GM19452 (cell line): ENCODE measurements around the gene SLC25A22.

Source experiments
- ATAC-seq: cut with Tn5 transposase; IDR thresholded peaks from one replicate; pipeline ENCODE4 v1.9.1; 2021; ENCODE audit not compliant: unreplicated experiment

SLC25A22 gene

DNA sequence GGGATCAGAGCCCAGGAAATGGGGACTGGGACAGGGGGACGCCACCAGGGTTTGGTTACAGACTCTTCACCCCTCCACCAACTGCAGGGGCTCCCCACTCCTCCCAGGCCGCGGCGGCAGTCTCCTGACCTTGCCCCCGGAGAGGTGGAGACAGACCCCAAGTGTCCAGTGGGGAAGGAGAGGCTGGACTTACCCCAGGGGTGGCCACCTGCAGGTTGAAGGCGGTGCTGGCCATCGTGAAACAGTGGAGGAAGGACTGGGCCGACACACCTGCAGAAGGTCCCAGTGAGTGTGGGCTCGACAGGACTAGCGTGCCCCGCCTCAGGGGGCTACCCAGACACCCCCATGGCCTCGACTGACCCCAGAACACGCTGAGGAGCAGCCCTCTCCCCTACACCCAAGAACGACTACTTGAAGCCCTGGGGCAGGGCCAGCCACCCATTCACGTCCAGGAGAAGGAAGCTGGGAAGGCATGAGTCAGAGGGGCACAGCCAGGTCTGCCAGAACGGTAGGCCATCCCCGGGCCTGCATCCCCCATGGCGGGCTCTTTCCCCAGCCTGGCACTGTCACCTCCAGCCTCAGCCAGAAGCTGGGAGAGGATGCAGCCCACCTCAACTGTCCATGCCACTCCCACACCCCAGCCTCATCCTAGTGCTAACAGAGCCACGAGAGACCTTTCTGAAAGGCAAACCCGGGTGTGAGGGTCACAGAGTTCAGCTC is 23.0 kb downstream of the SLC25A22 start:
- no peak for ATAC-seq

DNA sequence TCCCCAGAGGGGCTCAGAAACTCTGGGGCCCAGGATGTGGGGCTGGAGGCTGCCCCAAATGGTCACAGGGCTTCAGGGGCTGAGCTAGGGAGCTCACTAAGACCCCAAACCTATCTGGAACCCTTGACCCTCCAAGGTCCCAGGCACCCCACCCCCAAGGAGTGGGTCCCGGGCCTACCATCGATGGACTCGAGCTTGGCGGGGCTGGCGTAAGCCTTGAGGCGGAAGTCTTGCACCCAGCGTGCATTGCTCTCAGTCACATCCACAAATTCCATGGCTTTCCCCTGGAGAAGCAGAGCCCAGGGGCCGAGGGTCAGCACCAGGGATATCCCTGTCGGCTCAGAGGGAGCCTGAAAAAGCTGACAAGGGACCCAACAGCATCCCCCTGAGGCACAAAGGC is 24.3 kb downstream of the SLC25A22 start:
- no peak for ATAC-seq

DNA sequence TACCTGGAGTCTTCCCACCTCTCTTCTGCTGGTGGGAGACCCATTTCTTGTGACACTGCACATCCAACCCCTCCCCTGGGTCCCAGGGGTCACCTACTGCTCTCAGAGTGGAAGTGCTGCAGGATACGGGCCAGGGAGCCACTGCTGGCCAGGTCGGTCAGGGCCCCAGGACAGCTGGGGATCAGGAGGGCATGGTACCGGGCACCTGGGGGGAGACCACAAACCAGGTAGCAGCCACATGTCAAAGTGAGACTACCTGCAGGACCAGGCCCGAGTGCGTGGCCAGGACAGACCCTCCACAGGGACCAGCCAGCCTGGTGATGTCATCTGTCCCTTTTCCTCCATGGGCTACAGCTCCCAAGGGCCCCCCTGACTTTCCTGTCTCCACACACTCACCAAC is 24.7 kb downstream of the SLC25A22 start:
- no peak for ATAC-seq

DNA sequence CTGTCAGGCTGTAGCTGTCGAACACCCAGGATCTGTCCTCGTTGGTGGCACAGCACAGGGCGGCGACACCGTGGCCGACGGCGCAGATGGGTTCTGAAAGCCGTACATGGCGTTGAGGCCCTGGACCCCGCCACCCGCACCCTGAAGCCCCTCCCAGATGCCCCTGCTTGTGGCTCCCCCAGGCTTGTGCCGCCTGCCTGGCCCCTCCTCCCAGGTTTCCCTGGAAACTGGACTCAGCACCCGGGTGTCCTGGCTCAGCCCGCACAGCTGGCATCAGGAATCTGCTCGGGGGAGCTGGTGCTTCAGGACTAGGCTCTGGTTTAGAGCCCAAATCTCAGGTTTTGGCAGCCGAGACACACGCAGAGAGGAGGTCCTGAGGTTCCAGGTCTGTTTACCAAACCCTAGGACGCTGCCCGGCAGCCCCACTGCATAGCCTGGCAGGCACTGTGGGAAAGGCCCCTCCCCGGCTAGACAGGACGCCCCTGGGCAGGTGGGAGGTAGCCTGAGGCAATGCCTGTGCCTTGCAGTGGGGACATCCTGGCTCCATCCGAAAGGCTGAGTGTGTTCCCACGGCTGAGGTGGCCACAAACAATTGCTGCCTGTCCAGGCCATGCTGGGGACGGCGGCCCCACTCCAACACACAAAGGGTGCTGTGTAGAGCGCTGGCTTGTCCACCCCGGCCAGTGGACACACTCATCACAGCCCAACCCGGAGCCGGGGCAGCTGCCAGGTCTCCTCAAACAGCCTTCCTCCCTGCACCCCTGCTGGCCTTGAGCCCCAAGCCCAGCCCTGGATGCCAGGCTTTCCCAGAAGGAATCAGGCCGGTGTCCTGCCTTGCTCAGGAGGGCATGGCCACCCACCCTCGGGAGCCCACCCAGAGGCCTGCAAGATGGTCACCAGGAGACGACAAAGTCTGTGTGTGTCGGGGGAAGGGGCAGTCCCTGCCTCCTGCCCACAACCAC is 25.4 kb downstream of the SLC25A22 start:
- no peak for ATAC-seq

DNA sequence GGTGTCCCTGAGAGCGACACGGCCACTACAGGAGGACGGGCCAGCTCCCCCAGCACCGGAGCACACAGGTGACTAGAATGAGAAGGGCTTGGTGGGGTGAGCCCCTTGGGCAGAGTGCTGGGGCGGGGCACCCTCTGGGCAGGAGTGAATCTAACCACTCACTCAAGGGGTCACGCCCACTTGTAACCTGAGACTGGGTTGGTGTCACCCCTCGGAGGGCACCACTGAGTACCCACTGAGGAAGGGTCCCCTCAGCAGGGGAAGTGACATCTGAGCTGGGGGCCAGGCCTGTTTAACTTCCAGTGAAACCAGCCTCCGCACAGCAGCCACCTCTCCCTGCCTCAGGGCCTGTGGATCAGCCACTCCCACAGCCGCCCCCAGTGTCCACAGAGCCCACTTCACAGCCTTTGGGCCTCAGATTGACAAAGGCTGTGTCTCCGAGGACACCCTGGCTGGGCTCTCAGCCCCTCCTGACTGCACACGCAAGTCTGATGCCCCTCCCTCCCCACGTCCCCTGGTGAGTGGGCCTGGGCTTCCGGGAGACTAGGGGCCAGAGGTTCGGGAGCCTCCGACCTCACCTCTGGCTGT is 26.4 kb downstream of the SLC25A22 start:
- ATAC-seq, result no peak

DNA sequence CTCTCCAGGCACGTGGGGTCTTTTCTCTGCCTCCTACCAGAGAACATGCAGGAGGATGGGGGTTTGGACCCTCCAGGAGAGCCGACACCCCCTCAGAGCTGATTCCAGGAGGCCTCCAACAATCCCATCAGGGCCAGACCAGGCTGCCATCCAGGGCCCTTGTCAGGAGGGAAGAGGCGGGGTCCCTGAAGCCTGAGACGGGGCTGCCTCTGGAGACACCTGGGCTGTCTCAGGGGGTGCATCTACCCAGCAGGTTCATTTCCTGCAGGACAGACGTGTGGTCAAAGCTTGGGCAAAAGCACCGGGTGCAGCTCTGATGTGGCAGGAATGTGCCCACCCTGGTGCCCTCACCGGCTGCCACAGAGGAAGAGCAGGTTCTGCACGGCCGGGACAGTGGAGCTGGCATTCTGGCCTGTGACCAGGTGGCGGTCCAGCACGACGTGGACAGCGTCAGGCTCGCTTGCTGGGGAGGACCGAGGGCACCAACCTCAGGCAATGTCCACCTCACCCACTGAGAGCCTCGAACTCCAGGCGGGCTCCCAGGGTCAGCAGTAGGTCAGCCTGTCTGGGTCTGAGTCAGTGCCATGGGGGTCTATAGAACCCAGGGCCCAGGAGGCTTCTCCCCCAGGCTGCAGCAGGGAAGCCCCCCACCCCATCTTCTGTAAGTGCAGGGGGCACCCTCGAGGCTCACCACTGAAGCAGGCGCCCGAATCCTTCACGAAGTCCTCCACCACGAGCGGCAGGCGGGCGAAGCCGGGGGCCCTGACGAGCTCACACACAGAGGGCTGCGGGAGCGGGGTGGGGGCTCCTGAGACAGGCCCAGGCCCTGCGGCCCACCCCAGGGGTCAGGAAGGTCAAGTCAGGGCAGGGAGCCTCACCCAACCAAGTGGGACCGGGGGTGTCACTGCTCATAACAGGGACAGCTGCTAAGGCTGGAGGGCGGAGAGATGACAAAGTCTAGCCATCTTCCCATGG is 27.2 kb downstream of the SLC25A22 start:
- ATAC-seq, result no peak

DNA sequence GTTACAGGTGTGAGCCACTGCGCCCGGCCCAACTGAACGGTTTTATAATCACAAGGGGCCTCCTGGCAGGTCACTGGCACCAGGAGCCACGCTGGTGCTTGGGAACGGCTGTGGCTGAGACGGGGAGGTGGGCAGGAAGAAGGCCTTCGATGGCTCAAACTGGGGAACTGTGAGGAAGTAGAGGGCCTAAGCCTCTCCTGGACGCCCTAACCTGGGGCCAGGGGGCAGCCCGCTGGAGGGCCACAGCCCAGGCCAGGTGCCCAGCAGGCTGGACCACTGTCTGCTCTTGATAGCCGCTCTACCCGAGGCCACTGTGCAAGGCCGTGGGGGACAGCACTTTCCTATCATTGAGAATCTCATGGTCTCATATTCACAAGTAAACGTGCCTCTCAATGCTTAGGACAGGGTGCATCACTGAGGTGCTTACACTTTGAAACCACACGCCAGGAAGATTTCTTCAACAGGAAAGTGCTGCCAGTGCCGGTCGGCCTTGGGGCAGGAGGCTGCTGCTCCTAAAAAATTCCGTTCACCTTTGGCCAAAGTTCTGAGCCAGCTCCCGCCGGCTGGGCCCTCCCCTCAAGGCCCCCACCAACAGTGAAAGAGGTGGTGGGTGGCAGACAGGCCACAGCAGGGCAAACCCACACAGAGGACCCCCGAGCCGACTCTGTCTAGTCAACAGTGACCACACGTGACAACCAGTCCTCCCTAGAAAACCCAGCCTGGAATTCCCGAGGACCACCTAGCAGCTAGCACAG is 28.0 kb downstream of the SLC25A22 start:
- no peak for ATAC-seq

DNA sequence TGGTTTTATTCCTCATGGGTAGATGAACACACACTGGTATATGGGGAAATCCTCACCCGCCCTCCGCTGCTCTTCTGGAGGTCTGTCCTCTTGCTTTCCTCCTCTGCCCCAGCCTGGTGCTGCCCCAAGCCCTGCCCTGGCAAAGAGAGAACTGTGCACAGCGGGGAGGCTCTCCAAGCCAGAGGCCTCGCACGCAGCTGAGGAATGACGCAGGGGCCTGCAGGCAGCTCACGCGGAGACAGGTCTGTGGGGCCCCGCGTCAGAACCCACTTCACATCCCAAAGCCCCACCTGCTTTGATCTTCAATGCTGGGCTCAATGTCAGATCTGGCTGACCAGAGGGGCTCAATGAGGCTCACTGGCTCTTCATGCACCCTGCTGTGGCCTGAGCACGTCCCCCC is 30.8 kb downstream of the SLC25A22 start:
- ATAC-seq, result no peak

DNA sequence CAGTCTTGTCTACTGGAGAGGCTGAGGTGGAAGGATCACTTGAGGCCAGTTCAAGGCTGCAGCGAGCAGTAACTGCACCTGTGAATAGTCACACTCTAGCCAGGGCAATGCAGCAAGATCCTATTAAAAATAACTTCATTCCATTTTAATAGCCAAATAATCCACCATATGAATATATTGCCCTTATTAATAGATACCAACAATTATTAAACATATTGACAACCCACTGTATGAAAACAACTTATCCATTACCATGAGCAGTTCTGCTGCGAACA is 31.2 kb downstream of the SLC25A22 start:
- ATAC-seq, result no peak

DNA sequence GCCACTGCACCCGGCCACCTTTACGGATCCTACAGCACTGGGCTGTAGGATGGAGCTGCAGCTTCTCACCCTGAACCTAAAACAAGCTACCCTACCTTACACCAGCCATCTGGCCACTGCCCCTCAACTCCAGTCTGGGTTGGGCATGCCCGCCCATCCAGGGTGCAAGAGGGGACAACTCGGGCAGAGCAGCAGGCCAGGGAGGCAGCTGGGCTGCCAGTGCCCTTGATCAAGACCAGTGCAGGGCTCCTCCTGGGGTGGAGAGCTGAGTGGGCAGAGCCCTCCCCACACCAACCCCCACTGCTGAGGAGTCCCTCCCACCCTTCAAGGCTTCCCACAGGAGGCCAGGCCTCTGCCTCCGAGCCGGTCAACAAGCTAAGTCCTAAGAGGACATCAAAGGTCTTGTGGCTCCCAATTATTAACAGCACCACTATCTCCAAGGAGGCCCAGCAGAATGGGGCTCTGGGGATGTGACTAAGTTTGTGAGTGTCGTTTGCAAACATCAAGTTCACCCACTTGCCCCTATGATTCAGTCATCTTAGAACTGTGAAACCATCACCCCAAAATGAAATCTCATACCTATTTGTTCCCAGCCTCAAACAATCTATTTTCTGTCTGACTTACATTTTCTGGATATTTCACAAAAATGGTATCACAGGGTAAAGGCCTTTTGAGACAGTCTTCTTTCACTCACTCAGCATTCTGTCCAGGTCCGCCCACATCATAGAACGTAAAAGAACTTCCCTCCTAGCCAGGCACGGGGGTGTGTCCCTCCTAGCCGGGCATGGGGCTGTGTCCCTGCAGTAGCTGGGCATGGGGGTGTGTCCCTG is 31.8 kb downstream of the SLC25A22 start:
- no peak for ATAC-seq

DNA sequence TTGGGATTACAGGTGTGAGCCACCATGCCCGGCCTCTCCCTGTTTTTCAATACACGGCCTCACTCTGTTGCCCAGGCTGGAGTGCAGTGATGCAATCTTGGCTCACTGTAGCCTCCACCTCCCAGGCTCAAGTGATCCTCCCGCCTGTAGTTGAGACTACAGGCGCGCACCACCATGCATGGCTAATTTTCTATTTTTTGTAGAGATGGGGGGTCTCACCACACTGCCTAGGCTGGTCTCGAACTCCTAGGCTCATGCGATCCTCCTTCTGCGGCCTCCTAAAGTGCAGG is 32.3 kb downstream of the SLC25A22 start:
- ATAC-seq, result no peak

DNA sequence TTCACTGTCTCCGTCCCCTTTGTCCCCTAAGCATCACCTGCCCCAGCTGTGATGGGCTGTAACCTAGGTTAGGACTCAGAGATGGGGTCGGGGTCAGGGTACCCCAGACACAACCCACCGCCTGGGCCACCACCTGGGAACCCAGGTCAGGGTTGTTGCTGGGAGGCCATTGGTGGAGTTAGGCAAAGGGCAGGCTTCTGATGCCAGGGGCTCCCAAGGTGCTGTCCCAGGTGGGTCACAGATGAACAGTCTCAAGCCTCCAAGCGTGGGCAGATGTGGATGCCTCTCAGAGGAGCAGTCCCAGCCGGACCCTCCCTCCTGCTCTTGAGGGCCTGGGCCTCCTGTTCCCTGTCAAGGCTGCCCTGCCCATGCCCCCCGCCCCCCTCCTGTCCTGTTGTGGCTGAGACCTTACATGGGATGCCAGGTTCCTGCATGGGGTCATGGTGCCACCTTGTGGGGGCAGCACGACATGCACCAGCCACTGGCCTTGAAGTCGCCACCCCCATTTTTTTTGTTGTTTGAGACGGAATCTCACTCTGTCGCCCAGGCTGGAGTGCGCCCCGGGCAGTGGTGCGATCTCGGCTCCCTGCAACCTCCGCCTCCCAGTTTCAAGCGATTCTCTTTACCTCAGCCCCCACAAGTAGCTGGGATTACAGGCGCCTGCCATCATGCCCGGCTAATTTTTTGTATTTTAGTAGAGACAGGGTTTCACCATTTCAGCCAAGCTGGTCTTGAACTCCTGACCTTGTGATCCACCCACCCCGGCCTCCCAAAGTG is 32.9 kb downstream of the SLC25A22 start:
- no peak for ATAC-seq

DNA sequence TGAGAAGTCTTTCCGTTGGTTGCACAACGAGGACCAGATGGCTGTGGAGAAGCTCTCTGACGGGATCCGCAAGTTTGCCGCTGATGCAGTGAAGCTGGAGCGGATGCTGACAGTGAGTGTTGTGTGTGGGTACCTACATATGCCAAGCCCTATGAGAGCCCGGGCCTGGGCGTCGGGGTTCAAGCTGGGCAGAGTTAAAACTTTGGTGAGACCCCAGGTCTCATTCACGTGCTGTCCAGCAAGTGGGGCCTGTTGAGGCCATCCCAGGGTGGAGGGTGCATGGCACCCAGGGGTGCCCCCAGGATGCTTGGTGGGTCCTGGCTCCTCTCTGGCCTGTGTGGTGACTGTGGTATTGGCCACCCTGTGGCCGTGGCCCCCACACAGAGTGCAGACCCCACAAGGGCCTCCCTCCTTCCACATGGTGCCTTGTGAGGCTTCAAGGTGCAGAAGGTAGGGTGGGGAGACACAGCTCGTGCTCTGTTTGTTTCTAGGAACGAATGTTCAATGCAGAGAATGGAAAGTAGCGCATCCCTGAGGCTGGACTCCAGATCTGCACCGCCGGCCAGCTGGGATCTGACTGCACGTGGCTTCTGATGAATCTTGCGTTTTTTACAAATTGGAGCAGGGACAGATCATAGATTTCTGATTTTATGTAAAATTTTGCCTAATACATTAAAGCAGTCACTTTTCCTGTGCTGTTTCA is 33.6 kb downstream of the SLC25A22 start:
- no peak for ATAC-seq

DNA sequence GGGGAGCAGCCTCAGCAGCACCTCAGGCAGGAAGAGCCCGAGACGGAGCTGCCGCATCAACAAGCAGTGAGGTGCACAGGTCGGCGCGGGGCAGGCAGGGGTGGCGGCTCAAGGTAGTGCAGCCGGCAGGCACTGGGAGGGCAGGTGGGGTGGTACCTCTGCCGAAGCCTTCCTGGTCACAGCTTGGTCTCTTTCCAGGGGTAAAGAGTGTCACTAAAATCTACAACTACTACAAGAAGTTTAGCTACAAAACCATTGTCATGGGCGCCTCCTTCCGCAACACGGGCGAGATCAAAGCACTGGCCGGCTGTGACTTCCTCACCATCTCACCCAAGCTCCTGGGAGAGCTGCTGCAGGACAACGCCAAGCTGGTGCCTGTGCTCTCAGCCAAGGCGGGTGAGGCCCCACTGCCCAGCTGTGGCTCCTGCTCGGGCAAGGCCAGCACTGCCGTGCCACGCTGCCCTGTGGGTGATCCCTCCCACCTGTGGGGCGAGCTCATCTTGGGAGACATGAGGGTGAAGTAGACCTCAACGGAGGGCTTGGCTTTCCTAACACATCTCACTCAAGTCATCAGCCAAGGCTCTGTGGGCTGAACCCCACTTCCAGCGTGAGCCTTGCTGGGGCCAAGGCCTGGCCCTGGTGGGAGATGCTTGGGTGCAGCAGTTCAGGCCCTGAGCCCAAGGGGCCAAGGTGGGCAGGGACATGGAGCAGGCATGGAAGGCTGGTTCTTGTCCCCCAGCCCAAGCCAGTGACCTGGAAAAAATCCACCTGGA is 34.3 kb downstream of the SLC25A22 start:
- ATAC-seq, result no peak

DNA sequence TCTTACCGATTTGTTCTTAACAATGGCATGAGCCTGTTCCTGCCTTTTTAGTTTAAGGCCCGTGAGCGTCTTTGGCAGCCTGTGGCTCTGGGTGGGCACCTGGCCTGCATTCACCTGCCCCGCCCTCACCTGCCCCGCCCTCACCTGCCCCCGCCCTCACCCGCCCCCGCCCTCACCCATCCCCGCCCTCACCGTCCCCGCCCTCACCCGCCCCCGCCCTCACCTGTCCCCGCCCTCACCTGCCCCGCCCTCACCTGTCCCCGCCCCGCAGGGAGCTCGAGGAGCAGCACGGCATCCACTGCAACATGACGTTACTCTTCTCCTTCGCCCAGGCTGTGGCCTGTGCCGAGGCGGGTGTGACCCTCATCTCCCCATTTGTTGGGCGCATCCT is 35.0 kb downstream of the SLC25A22 start:
- ATAC-seq, result no peak

DNA sequence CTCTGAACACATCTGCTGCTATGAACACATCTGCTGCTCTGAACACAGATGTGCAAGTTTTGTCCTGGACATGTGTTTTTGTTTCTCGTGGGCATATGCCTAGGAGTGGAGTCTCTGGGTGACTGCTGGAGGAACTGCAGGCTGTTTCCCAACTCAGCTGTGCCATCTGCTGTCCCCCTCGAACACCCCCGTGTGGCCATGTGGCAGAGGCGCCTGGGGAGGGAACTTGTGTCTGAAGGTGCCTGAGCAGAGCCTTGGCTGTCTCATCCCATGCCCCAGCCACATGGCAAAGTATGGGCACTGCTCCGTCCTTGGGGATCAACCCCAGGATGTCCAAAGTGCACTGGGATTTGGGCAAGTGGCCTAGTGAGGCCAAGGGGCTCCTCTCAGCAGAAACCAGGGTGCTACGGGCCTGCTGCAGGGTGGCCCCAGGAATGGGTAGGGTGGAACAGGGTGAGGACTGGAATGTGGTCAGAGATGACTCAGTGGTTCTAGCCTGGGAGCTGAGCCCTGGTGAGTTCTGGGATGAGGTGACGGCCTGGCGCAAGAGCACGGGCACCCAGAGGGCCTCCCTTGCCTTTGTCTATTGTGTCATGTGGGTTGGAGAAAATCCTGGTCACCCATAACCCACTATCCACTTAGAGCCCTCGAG is 35.5 kb downstream of the SLC25A22 start:
- ATAC-seq, result no peak

DNA sequence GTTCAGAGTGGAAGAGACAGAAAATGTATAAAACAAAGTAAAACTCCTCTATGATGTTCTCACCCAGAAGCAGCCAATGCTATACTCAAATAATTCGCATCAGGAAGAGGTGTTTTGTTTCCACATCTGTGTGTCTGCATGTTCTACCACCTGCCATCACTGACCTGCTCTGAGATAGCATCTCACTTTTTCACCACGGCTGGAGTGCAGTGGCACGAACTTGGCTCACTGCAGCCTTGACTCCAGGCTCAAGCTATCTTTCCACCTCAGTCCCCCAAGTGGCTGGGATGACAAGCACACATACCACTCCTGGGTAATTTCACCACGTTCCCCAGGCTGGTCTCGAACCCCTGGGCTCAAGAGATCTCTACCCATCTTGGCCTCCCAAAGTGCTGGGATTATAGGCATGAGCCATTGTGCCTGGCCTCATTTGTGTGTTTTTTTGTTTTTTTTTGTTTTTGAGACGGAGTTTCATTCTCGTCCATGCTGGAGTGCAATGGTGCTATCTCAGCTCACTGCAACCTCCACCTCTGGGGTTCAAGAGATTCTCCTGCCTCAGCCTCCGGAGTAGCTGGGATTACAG is 36.5 kb downstream of the SLC25A22 start:
- ATAC-seq, result no peak
